T-cell (primary cell): Measurements from ENCODE around the gene JADE2. TPM values are rescaled to one million over a fixed set of nuclear protein-coding genes. Genes with fewer than 3 reads are reported as not detected.
"Not testable (repeated sequence)": the region's sequence is repeated elsewhere in the genome, so short reads cannot be mapped to it uniquely, and the experiment has no call there.

Experiments used
- ATAC-seq, 4 experiments: fragments of 200-7000 bp in 3 of 4; fragments of 150-1000 bp in 1 of 4; cut with Tn5 transposase; replicated peaks in 1 of 4; 1 replicate in 3 of 4; 2 replicates in 1 of 4; pipeline ENCODE4 v1.10.0; 2021; ENCODE audit warnings: moderate library complexity in 3 of 4, mild to moderate bottlenecking in 2 of 4, moderate number of reproducible peaks in 1 of 4
- CTCF ChIA-PET, 2 donors: fragments of 300-600 bp; sonication (Branson Sonifier 250); formaldehyde crosslinking; loops; one replicate each; lab custom pipeline; 2022; ENCODE audit warnings: antibody characterized with exemption in 2 of 2; lab: Charles Lee
- POLR2A ChIA-PET, 2 donors: fragments of 300-600 bp; sonication (Branson Sonifier 250); formaldehyde crosslinking; loops; one replicate each; lab custom pipeline; 2022; ENCODE audit warnings: antibody characterized with exemption in 2 of 2; lab: Charles Lee
- DNase-seq, 35 experiments: peaks; one replicate each; pipeline versions ENCODE4 v3.0.0 to v3.0.0-alpha.2; 2013 to 2023
- H3K27ac ChIP-seq: one replicate; pipeline ENCODE4 v1.5.1; 2013; ENCODE audit warnings: low read length
- H3K27me3 ChIP-seq, 2 experiments: replicated peaks in 1 of 2; 1 replicate in 1 of 2; 2 replicates in 1 of 2; pipeline versions ENCODE4 v1.6.1 to v1.7.0; 2013; ENCODE audit warnings: low read length in 1 of 2, mixed read lengths in 1 of 2; ENCODE audit not compliant: control insufficient read depth in 2 of 2, insufficient read depth in 2 of 2; ENCODE audit errors: extremely low read depth in 1 of 2
- H3K36me3 ChIP-seq, 2 donors: 1 replicate in 1 of 2; 2 replicates in 1 of 2; pipeline versions ENCODE4 v1.6.1 to v1.7.0; 2013; ENCODE audit warnings: low read length in 1 of 2; ENCODE audit not compliant: control insufficient read depth in 2 of 2, insufficient read depth in 1 of 2; ENCODE audit errors: extremely low read depth in 1 of 2
- H3K4me1 ChIP-seq, 2 experiments: 1 replicate in 1 of 2; 2 replicates in 1 of 2; pipeline versions ENCODE4 v1.6.1 to v1.7.0; 2013; ENCODE audit warnings: low read length in 2 of 2, mixed read lengths in 1 of 2; ENCODE audit not compliant: insufficient read depth in 2 of 2, control insufficient read depth in 1 of 2; ENCODE audit errors: extremely low read depth in 1 of 2
- H3K4me3 ChIP-seq, 2 donors: 1 replicate in 1 of 2; 2 replicates in 1 of 2; pipeline versions ENCODE4 v1.5.1 to v1.7.0; 2013; ENCODE audit warnings: mild to moderate bottlenecking in 2 of 2, low read length in 1 of 2, moderate library complexity in 1 of 2; ENCODE audit not compliant: control insufficient read depth in 1 of 2; ENCODE audit errors: extremely low read depth in 1 of 2
- H3K9me3 ChIP-seq: 2 replicates; pipeline ENCODE4 v1.7.0; 2013
- H3K27ac Mint-ChIP-seq, 2 donors: one replicate each; pipeline ENCODE4 v1.8.0; 2020 to 2021; ENCODE audit warnings: mild to moderate bottlenecking in 2 of 2, mixed read lengths in 2 of 2
- H3K27me3 Mint-ChIP-seq, 2 donors: one replicate each; pipeline ENCODE4 v1.8.0; 2021 to 2022; ENCODE audit warnings: mixed read lengths in 2 of 2
- H3K36me3 Mint-ChIP-seq: one replicate; pipeline ENCODE4 v1.8.0; 2021; ENCODE audit warnings: mixed read lengths
- H3K4me1 Mint-ChIP-seq, 3 donors: one replicate each; pipeline ENCODE4 v1.8.0; 2020 to 2022; ENCODE audit warnings: mixed read lengths in 3 of 3, mild to moderate bottlenecking in 1 of 3
- H3K4me3 Mint-ChIP-seq, 3 donors: one replicate each; pipeline ENCODE4 v1.8.0; 2020 to 2022; ENCODE audit warnings: mild to moderate bottlenecking in 3 of 3, mixed read lengths in 3 of 3, moderate library complexity in 3 of 3
- H3K9me3 Mint-ChIP-seq, 3 donors: one replicate each; pipeline ENCODE4 v1.8.0; 2020 to 2022; ENCODE audit warnings: mixed read lengths in 3 of 3
- WGBS: methylation state at CpG from one replicate; pipeline ENCODE4 v1.1.5; 2013; ENCODE audit warnings: missing lambda C conversion rate; ENCODE audit not compliant: insufficient coverage; 5-methylcytosine and 5-hydroxymethylcytosine counted together
- total RNA-seq, 35 experiments: library from RNA in 6 of 35; stranded (reverse) in 6 of 35; fragments of 120-200 nt in 1 of 35; gene quantifications; one replicate each; pipeline versions ENCODE4 v1.2.1 to v1.2.4 and lab custom pipeline; 2013 to 2026

The JADE2 gene
- total RNA-seq, 5 donors from 2014 or later (not counting 1 experiment from before 2014, with no cell fraction given): 163 to 263 (median 239) TPM

- 86% methylated on average over 8 of the region's 8 CpGs for WGBS
- peaks cover 0 to under 1% (median 0%) of the 10 kb centered on the region in 3 donors for H3K9me3 Mint-ChIP-seq
- POLR2A ChIA-PET: interaction anchor here in 1 of 2 donors (0.5 kb wide), 1 partner anchor 91 kb away, joined by 7 read pairs; no protein-coding TSS in a partner anchor
- no peak overlapping the region for H3K4me3 Mint-ChIP-seq
- CTCF ChIA-PET: no interaction called here
- H3K27ac Mint-ChIP-seq: no peak overlapping the region
- H3K4me3 ChIP-seq: no peak overlapping the region
- no peak overlapping the region for H3K27ac ChIP-seq
- peaks cover 0 to 6% (median 0%) of the 10 kb centered on the region in 3 donors for H3K4me1 Mint-ChIP-seq
- H3K36me3 ChIP-seq: no peaks in the 10 kb centered on the region
- DNase-seq (no peak), ATAC-seq (no peak)
- no peaks in the 10 kb centered on the region for H3K36me3 Mint-ChIP-seq
- H3K9me3 ChIP-seq: no peaks in the 10 kb centered on the region
- peaks cover 0 to 3% of the 10 kb centered on the region in 2 experiments for H3K27me3 ChIP-seq
- no peaks in the 10 kb centered on the region for H3K27me3 Mint-ChIP-seq
- no peaks in the 10 kb centered on the region for H3K4me1 ChIP-seq
Observed at GRCh38 chr5:134490925-134491271, 34.6 kb upstream of the JADE2 start.

- Mint-ChIP-seq H3K4me3 (no peak overlapping the region), H3K27ac (no peak overlapping the region), H3K36me3 (no peaks in the 10 kb centered on the region), H3K27me3 (no peaks in the 10 kb centered on the region), H3K9me3 (no peaks in the 10 kb centered on the region), H3K4me1 (peaks cover 0 to 6% (median 0%) of the 10 kb centered on the region in 3 donors)
- CTCF ChIA-PET: interaction anchor here in 1 of 2 donors (0.6 kb wide), 1 partner anchor 33 kb away, joined by 5 read pairs; no protein-coding TSS in a partner anchor
- Histone ChIP-seq H3K27ac (no peak overlapping the region), H3K27me3 (peaks cover 0 to 3% of the 10 kb centered on the region in 2 experiments), H3K4me3 (no peak overlapping the region), H3K4me1 (no peaks in the 10 kb centered on the region), H3K36me3 (no peaks in the 10 kb centered on the region), H3K9me3 (no peaks in the 10 kb centered on the region)
- ATAC-seq (no peak), DNase-seq (no peak)
- WGBS: 91% methylated on average over 5 of the region's 9 CpGs
- POLR2A ChIA-PET: no interaction called here
Observed at GRCh38 chr5:134491841-134492442, 33.5 kb upstream of the JADE2 start.

GRCh38 chr5:134492568-134492967, 32.9 kb upstream of the JADE2 start:
- DNase-seq (no peak), ATAC-seq (no peak)
- CTCF ChIA-PET: no interaction called here
- Histone ChIP-seq H3K4me3 (no peak overlapping the region), H3K27ac (no peak overlapping the region), H3K4me1 (no peaks in the 10 kb centered on the region), H3K9me3 (no peaks in the 10 kb centered on the region), H3K36me3 (no peaks in the 10 kb centered on the region), H3K27me3 (peaks cover 0 to 3% of the 10 kb centered on the region in 2 experiments)
- POLR2A ChIA-PET: no interaction called here
- 100% methylated on average over 2 of the region's 6 CpGs for WGBS
- Mint-ChIP-seq H3K4me1 (peaks cover 0 to 6% (median 0%) of the 10 kb centered on the region in 3 donors), H3K4me3 (no peak overlapping the region), H3K9me3 (no peaks in the 10 kb centered on the region), H3K36me3 (no peaks in the 10 kb centered on the region), H3K27me3 (no peaks in the 10 kb centered on the region), H3K27ac (no peak overlapping the region)

- Histone ChIP-seq H3K27ac (no peak overlapping the region), H3K9me3 (no peaks in the 10 kb centered on the region), H3K4me1 (no peaks in the 10 kb centered on the region), H3K4me3 (no peak overlapping the region), H3K36me3 (no peaks in the 10 kb centered on the region), H3K27me3 (peaks cover 0 to 3% of the 10 kb centered on the region in 2 experiments)
- whole genome bisulfite sequencing: 90% methylated on average over 2 of the region's 4 CpGs
- no peak overlapping the region for H3K27ac Mint-ChIP-seq
- H3K4me3 Mint-ChIP-seq: no peak overlapping the region
- POLR2A ChIA-PET: interaction anchor here in 1 of 2 donors (0.6 kb wide), 1 partner anchor 62 kb away, joined by 3 read pairs; no protein-coding TSS in a partner anchor
- DNase-seq (no peak), ATAC-seq (peak in 1 of 4 experiments; percentile 49)
- H3K36me3 Mint-ChIP-seq: no peaks in the 10 kb centered on the region
- H3K9me3 Mint-ChIP-seq: no peaks in the 10 kb centered on the region
- H3K4me1 Mint-ChIP-seq: peaks cover 0 to 6% (median 0%) of the 10 kb centered on the region in 3 donors
- CTCF ChIA-PET: interaction anchor here in 1 of 2 donors (0.6 to 1.3 kb wide), 2 partner anchors 17 to 31 kb away, joined by 3 read pairs; no protein-coding TSS in a partner anchor
- H3K27me3 Mint-ChIP-seq: no peaks in the 10 kb centered on the region
Observed at GRCh38 chr5:134493461-134494055, 31.9 kb upstream of the JADE2 start.

- Mint-ChIP-seq H3K36me3 (no peaks in the 10 kb centered on the region), H3K4me1 (peaks cover 0 to 6% (median 0%) of the 10 kb centered on the region in 3 donors), H3K4me3 (no peak overlapping the region), H3K9me3 (no peaks in the 10 kb centered on the region), H3K27ac (no peak overlapping the region), H3K27me3 (no peaks in the 10 kb centered on the region)
- Histone ChIP-seq H3K9me3 (no peaks in the 10 kb centered on the region), H3K27me3 (peaks cover 0 to 3% of the 10 kb centered on the region in 2 experiments), H3K27ac (no peak overlapping the region), H3K4me3 (no peak overlapping the region), H3K36me3 (no peaks in the 10 kb centered on the region), H3K4me1 (no peaks in the 10 kb centered on the region)
- ChIA-PET POLR2A (interaction anchor here in 1 of 2 donors (0.7 kb wide), 1 partner anchor 42 kb away, joined by 4 read pairs; no protein-coding TSS in a partner anchor), CTCF (interaction anchor here in 1 of 2 donors (0.6 to 1.3 kb wide), 2 partner anchors 30 to 284 kb away, joined by 3 read pairs; no protein-coding TSS in a partner anchor)
- ATAC-seq: no peak
- no peak for DNase-seq
- WGBS: 29% methylated on average over 1 of the region's 1 CpG
Observed at GRCh38 chr5:134494780-134495179, 30.7 kb upstream of the JADE2 start.

- ATAC-seq, H3K27ac ChIP-seq, DNase-seq, H3K4me3 Mint-ChIP-seq, H3K27ac Mint-ChIP-seq, H3K36me3 Mint-ChIP-seq, H3K27me3 ChIP-seq, H3K9me3 Mint-ChIP-seq, H3K27me3 Mint-ChIP-seq, H3K9me3 ChIP-seq, POLR2A ChIA-PET, H3K4me3 ChIP-seq, H3K36me3 ChIP-seq: not testable (repeated sequence)
- H3K4me1 Mint-ChIP-seq: peaks cover 19 to 24% (median 22%) of the 10 kb centered on the region in 3 donors
- WGBS: 80% methylated on average over 1 of the region's 6 CpGs
- H3K4me1 ChIP-seq: peaks cover 12 to 22% of the 10 kb centered on the region in 2 experiments
- CTCF ChIA-PET: interaction anchor here in 1 of 2 donors (0.5 kb wide), 1 partner anchor 17 kb away, joined by 3 read pairs; no protein-coding TSS in a partner anchor
Observed at GRCh38 chr5:134499905-134500304, 25.6 kb upstream of the JADE2 start.
